Right lobe of liver (tissue), 4 donors: Measurements from ENCODE around the gene DAAM1.

Experiments used
- POLR2A ChIP-seq: fragments of 450-650 bp; IDR thresholded peaks from one replicate; pipeline ENCODE4 v1.6.1; 2017; ENCODE audit warnings: antibody characterized with exemption, mild to moderate bottlenecking
- TF ChIP-seq, protein P1 (sequence below), 4 donors: fragments of 200-600 bp in 3 of 4; fragments of 450-650 bp in 1 of 4; IDR thresholded peaks; one replicate each; pipeline versions ENCODE4 v1.5.1 to v1.8.0; 2016 to 2022; ENCODE audit warnings: antibody characterized with exemption in 4 of 4, mild to moderate bottlenecking in 2 of 4
- donor health status: DM: no; HTN: no; CAD: no.
- donor health status: DM: no; HTN: no; CAD: no.
- donor health status: DM: no; HTN: yes; CAD: no.

DNA sequence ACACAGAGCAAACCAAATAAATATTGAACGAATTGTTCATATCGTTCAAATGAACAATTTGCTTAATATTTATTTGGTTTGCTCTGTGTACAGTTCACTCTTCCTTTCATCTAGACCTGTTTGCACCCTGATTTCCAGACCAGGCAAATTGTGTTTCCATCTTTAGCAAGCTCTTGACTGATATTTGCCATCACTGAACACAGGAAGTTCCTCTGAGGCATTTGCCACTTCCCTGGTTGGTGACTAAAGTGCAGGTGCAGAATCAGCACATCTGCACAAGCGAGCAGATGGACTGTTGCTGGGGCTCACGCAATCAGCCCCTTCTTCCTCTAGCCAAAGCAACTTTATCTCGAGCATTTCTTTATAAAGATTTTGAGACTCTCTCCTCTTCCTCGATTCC lies 112.9 kb downstream of the DAAM1 start:
- TF ChIP-seq, protein P1, sequence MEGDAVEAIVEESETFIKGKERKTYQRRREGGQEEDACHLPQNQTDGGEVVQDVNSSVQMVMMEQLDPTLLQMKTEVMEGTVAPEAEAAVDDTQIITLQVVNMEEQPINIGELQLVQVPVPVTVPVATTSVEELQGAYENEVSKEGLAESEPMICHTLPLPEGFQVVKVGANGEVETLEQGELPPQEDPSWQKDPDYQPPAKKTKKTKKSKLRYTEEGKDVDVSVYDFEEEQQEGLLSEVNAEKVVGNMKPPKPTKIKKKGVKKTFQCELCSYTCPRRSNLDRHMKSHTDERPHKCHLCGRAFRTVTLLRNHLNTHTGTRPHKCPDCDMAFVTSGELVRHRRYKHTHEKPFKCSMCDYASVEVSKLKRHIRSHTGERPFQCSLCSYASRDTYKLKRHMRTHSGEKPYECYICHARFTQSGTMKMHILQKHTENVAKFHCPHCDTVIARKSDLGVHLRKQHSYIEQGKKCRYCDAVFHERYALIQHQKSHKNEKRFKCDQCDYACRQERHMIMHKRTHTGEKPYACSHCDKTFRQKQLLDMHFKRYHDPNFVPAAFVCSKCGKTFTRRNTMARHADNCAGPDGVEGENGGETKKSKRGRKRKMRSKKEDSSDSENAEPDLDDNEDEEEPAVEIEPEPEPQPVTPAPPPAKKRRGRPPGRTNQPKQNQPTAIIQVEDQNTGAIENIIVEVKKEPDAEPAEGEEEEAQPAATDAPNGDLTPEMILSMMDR (IDR thresholded peaks at IDR 0.05), result no peak
- TF ChIP-seq POLR2A, result no peak
